Measurements from ENCODE around the gene LSM7.

Gene LSM7

DNA sequence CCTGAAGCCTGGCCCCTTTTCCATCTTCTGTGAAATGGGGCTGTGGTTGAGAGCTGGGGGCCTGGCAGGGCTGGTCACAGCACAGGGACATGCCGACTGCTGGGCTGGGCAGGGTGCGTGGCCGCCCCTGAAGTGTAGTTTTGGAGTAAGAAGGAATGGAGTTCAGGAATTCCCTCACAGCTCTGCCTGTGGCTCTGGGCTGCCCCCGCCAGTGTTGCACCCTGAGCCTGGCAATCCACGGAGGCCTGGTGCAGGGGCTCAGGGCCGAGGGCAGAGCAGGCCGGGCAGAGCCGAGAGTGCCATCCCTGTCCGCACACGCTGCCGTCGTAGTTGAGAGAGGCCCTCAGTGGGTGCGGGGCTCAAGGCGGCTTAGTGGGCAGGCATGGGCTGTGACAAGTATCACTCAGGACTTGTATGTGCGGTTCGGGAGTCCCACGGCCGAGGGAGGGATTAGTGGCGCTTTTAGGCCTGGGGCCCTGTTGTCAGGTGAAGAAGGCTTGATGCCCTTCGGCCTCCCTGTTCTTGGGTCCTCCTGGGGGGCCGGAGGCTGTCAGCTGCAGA, 9.7 kb upstream of the LSM7 start:
- DNase-seq (ENCODE audit: low spot score): no peak

DNA sequence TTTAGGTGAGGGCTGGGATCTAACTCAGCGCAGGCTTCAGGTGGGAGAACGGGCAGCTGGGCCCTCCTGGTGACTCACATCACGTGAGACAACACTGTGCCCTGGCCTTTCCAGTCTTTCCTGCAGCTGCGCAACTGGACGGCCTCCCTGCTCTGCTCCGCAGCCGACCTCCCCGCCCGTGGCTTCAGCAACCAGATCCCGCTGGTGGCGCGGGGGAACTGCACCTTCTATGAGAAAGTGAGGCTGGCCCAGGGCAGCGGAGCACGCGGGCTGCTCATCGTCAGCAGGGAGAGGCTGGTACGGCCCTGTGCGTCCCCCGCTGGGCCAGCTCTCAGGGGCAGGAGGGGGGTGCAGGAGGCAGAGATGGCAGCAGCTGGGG, 8.9 kb upstream of the LSM7 start:
- no peak for DNase-seq (ENCODE audit: low spot score)

DNA sequence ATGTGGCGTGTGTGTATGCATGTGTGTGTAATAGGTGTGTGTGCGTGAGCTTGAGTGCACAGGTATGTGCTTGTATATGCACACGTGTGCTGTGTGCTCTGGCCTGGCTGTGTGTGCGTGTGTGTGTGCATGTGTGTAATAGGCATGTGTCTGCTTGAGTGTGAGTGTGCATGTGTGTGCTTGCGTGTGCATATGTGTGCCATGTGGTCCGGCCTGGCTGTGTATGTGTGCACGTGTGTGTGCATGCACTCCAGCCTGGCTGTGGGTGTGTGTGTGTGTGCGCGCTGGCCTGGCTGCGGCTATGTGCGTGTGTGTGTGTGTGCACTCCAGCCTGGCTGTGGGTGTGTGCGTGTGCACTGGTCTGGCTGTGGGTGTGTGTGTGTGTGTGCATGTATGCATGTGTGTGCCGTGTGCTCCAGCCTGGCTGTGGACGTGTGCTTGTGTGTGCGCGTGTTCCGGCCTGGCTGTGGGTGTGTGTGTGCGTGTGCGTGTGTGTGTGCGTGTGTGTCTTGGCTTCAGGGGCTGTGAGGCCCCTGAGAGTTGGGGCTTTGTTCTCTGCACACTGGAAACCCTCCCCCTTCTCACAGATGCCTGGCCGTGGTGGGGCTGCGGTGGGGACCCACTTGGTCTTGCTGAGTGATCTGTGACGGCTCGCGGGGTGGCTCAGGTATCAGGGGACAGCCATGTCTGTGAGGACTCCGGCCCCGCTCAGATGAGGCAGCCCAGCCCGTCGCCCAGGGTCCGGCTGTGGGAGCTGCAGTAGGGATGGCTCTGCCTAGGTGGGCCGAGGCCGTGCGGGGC, 8.3 kb upstream of the LSM7 start:
- DNase-seq (ENCODE audit: low spot score): no peak

DNA sequence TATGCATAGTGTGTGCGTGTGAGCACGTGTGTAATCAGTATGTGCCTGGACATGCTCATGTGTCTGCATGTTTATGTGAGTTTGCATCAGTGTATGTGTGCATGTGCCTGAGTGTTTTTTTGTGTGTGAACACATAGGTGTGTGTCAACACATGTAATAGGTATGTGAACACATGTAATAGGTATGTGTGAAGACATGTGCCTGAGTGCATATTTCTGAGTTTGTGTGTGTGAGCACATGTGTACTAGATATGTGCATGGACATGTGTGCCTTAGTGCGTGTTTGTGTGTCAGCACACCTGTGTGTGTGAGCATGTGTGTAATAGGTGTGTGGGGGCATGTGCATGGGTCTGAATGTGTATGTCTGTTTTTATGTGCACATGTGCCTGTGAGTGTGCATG, 7.5 kb upstream of the LSM7 start:
- DNase-seq (ENCODE audit: low spot score): no peak

- no peak for DNase-seq (ENCODE audit: low spot score)
Measured at GRCh38 chr19:2334986-2335846, 6.8 kb upstream of the LSM7 start.

DNA sequence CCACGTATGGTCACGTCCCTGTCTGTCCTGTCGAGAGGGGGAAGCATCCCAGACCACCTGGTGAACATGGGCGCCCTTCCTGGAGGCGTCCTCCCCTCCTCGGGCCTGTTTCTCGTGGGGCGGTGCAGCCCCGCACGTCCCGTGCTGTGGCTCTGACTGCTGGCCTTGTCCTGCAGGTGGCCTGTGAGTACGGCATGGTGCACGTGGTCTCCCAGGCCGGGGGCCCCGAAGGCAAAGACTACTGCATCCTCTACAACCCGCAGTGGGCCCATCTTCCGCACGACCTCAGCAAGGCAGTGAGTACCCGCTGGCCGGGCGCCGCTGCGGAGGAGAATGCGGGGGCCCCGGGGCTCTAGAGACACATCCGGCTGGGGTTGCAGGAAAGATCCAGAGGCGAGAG, 6.0 kb upstream of the LSM7 start:
- no peak for DNase-seq (ENCODE audit: low spot score)

- DNase-seq (ENCODE audit: low spot score): no peak
Measured at GRCh38 chr19:2333807-2334211, 5.4 kb upstream of the LSM7 start.

DNA sequence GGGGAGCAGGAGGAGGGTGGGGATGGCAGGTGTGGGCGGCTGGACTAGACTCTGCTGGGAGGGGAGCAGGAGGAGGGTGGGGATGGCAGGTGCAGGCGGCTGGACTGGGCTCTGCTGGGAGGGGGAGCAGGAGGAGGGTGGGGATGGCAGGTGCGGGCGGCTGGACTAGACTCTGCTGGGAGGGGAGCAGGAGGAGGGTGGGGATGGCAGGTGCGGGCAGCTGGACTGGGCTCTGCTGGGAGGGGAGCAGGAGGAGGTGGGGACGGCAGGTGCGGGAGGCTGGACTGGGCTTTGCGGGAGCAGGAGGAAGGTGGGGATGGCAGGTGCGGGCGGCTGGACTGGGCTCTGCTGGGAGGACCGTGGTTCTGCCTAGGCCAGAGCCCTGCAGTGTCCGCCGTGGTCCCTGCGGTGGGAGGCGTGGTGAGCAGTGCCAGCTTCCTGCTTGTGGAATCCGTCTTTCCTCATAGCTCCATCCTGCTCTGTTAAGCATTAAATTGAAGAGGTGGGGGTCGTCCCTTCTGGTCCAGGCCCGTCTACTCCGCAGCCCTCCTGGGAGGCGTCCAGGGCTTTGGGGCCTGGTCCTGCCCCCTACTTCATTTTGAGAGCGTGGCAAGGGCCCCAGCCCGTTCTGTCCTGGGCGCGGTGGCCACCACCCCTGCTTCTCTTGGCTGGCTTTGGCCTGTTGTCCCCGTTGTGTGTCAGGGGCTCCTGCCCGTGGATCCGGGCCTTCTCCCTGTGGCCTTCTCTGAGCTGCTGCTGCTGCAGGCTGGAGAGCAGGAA, 4.8 kb upstream of the LSM7 start:
- DNase-seq (ENCODE audit: low spot score): no peak

GRCh38 chr19:2332341-2333026, 4.1 kb upstream of the LSM7 start:
- DNase-seq (ENCODE audit: low spot score): no peak

DNA sequence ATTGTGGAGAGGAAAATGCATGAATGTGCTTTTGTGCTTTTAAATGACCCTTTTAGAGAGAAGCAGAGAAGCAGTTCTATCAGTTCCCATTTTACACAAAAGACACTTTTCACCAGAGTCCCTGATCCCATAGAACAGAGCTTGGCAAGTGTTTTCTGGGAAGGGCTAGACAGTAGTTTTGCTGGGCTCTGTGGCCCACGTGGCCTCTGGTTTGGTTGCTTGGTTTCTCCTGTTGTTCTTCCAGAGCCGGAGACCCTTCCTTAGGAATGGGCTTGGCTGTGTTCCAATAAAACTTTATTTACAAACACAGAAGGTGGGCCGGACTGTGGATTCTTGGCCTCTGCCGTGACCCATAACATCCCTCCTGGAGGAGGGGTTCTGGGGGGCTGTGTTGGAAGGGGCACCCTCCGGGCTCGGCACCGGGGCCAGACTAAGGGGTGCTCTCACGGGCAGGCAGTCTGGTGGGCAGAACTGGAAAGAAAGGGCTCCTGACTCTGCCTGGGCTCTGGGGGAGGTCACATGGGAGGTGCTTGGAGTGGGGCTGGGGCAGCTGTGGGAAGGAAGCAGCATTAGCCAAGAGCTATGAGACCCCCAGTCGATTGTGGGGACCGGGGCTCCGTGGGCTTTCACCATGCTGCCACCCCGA, 3.3 kb upstream of the LSM7 start:
- DNase-seq (ENCODE audit: low spot score): no peak

DNA sequence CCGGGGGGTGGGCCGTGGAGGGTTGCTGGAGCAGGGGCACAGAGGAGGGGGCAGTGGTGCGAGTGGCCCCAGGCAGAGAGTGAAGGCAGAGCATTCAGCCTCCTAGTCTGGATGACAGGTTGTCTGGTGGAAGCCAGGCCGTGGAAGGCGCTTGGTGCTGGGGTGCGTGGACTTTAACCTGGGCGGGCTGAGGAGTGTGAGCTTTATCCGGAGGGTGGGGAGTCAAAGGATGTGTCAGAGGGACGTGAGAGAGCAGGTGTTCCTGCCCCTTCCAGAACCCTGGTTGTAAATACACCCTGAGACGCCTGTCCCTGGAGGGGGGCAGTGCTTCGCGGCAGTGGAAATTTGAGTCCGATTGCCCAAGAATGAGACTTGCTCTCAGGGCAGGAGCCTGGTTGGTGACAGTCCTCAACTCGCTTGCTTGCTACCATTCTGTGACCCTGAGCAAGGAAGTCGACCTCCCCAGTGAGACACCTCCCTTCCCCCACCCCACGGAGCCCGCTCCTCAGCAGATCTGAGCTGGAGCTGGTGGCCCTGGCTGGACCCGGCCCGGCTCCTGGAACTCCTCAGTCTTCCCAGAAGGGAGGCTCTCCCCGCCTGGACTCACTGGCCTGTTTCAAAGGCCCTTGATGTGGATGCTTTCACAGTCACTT, 2.4 kb upstream of the LSM7 start:
- DNase-seq (ENCODE audit: low spot score): no peak

- no peak for DNase-seq (ENCODE audit: low spot score)
Measured at GRCh38 chr19:2330255-2330631, 1.9 kb upstream of the LSM7 start.

GRCh38 chr19:2329501-2329916, 1.1 kb upstream of the LSM7 start:
- DNase-seq (ENCODE audit: low spot score): no peak

- DNase-seq (ENCODE audit: low spot score): no peak
Measured at GRCh38 chr19:2329149-2329478, 728 bp upstream of the LSM7 start.

DNA sequence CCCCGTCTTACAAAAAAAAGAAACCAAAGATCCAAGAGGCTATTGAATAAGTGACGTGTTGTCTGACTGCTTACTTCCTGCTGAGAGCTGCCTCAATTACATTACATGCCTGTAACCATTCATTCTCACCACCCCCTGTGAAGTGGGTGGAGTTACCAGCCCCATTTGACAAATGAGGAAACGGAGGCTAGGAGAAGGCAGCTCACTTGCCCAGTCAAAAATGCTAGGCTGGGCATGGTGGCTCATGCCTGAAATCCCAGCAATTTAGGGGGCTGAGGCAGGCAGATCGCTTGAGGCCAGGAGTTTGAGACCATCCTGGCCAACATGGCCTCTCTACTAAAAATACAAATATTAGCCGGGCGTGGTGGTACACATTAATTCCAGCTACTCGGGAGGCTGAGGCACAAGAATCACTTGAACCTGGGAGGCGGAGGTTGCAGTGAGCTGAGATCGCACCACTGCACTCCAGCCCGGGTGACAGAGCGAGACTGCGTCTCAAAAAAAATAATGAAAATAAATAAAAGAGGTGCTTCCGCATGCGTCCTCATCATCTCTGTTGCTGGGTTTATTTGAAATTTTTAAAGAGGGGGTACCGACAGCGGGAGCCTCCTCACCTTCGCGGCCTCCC, 499 bp downstream of the LSM7 start:
- DNase-seq (ENCODE audit: low spot score): no peak

- DNase-seq (ENCODE audit: low spot score): no peak
Measured at GRCh38 chr19:2326699-2327360, 1.6 kb downstream of the LSM7 start.

- no peak for DNase-seq (ENCODE audit: low spot score)
Measured at GRCh38 chr19:2325281-2326046, 2.9 kb downstream of the LSM7 start.

- DNase-seq (ENCODE audit: low spot score): no peak
Measured at GRCh38 chr19:2324220-2324948, 4.0 kb downstream of the LSM7 start.

Data from left forelimb (tissue), 1 donor.